CD4-positive, CD25-positive, alpha-beta regulatory T cell (primary cell): ENCODE measurements around the gene PCGF1. TPM values are rescaled to one million over a fixed set of nuclear protein-coding genes. Genes with fewer than 3 reads are reported as not detected.

ENCODE experiments used
- ATAC-seq, 2 donors: fragments of 150-1000 bp; cut with Tn5 transposase; one replicate each; pipeline ENCODE4 v1.10.0; 2021; ENCODE audit warnings: low read depth in 2 of 2, moderate number of reproducible peaks in 2 of 2, moderate library complexity in 1 of 2
- DNase-seq, 3 donors: peaks; one replicate each; pipeline versions ENCODE4 v3.0.0 to v3.0.0-alpha.2; 2012 to 2022; ENCODE audit warnings: mixed read lengths in 1 of 3
- H3K27ac ChIP-seq: one replicate; pipeline ENCODE4 v1.7.0; 2013; ENCODE audit warnings: mild to moderate bottlenecking, low read length; ENCODE audit not compliant: insufficient read depth, poor library complexity, severe bottlenecking
- H3K27me3 ChIP-seq: one replicate; pipeline ENCODE4 v1.7.0; 2013; ENCODE audit warnings: low read length; ENCODE audit not compliant: control insufficient read depth, insufficient read depth
- H3K36me3 ChIP-seq: one replicate; pipeline ENCODE4 v1.7.0; 2013; ENCODE audit warnings: mild to moderate bottlenecking, low read length, moderate library complexity; ENCODE audit not compliant: control insufficient read depth, insufficient read depth
- H3K4me1 ChIP-seq: 2 replicates; pipeline ENCODE4 v1.7.0; 2013; ENCODE audit warnings: mild to moderate bottlenecking, low read length; ENCODE audit not compliant: insufficient read depth, control insufficient read depth, poor library complexity, severe bottlenecking
- H3K4me3 ChIP-seq: one replicate; pipeline ENCODE4 v1.7.0; 2013; ENCODE audit warnings: low read depth, mild to moderate bottlenecking, low read length, moderate library complexity
- H3K9me3 ChIP-seq, 2 experiments: 1 replicate in 1 of 2; 2 replicates in 1 of 2; pipeline ENCODE4 v1.7.0; 2013; ENCODE audit warnings: low read length in 2 of 2, mild to moderate bottlenecking in 1 of 2, moderate library complexity in 1 of 2; ENCODE audit not compliant: control insufficient read depth in 2 of 2
- H3K27ac Mint-ChIP-seq, 3 donors: one replicate each; pipeline ENCODE4 v1.8.0; 2020 to 2022; ENCODE audit warnings: mild to moderate bottlenecking in 3 of 3, mixed read lengths in 3 of 3, moderate library complexity in 2 of 3
- H3K27me3 Mint-ChIP-seq: one replicate; pipeline ENCODE4 v1.8.0; 2022; ENCODE audit warnings: mild to moderate bottlenecking, mixed read lengths
- H3K36me3 Mint-ChIP-seq: one replicate; pipeline ENCODE4 v1.8.0; 2020; ENCODE audit warnings: mixed read lengths
- H3K4me1 Mint-ChIP-seq, 4 donors: one replicate each; pipeline ENCODE4 v1.8.0; 2020 to 2022; ENCODE audit warnings: mixed read lengths in 4 of 4, mild to moderate bottlenecking in 1 of 4
- H3K4me3 Mint-ChIP-seq, 4 donors: one replicate each; pipeline ENCODE4 v1.8.0; 2020 to 2022; ENCODE audit warnings: mild to moderate bottlenecking in 4 of 4, mixed read lengths in 4 of 4, moderate library complexity in 3 of 4
- H3K9me3 Mint-ChIP-seq, 7 donors: one replicate each; pipeline ENCODE4 v1.8.0; 2020 to 2022; ENCODE audit warnings: mixed read lengths in 7 of 7, mild to moderate bottlenecking in 3 of 7, moderate library complexity in 2 of 7
- polyA plus RNA-seq, 4 donors: library from polyadenylated mRNA; unstranded; fragments of 300-500 nt; fragmentation: Illumina TruSeq; gene quantifications; one replicate each; pipeline ENCODE4 v1.2.3, GENCODE V29; 2021
- total RNA-seq: library from RNA; stranded (reverse); gene quantifications from one replicate; pipeline ENCODE4 v1.2.3, GENCODE V29; 2022

PCGF1 gene
- total and polyA plus RNA-seq, 5 donors from 2014 or later = 13.8 to 23.9 (median 16.7) TPM

DNA sequence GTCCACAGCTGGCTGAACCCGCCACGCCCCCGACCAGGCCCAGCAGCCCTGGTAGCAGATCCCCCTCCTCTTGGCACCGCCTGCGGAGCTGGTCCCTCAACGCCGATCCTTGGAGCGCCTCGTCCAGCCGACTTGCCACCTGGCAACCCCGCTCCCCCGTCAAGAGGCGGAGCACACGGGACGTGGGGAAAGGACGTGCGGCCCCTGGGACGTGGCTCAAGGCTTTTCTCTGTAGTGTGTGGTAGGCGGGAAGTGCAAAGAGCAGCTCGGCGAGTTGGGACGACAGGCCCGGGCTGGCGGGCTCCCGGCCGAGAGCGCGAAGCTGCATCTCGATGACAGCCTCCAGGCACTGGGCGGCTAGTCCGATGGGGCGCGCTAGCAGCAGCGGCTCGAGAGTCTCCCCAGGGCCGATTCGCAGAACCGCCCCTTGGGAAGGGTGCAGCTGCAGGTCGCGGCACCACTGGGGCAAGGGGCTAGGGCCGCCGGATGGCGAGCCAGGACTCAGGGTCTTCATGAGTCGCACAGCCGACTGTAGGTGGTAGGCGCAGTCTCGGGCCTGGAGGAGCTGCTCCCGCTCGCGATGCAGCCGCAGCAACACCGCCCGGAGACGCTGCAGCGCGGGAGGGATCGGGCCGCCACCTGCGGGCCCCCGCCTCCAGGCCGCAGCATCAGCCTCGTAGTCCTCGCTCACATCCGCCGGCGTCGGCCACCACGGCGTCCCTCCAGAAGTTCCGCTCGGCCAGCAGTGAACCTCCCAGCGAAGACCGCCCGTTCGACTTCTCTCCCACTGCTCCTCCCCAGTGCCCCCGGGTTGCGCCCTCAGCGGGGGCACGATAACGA lies 25.3 kb downstream of the PCGF1 start:
- peaks cover 24% of the 10 kb centered on the region for H3K36me3 ChIP-seq
- H3K4me1 Mint-ChIP-seq = peaks cover 0 to 53% (median 27%) of the 10 kb centered on the region in 4 donors

DNA sequence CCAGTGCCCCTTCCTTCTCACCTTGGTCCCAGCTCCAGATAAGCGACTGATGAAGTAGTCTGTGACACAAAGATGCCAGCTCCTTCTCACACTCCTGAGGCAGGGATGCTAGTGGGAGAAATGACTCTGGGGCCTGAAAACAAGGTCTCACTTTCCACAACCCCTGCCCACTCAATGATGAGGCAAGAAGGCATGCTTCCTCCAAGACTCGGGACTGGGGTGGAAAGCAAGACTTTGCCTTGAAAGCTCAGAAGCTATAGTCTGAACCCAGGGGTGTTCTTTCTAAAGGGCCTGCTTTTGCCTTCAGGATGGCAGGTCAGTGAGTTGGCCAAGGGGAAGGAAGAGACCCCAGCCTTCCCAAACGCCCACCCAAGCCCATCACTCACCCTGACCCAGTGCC lies 26.1 kb downstream of the PCGF1 start:
- peaks cover 0 to 53% (median 25%) of the 10 kb centered on the region in 4 donors for H3K4me1 Mint-ChIP-seq
- Histone ChIP-seq H3K27ac (peak overlapping the region; percentile 91), H3K36me3 (peaks cover 21% of the 10 kb centered on the region), H3K27me3 (no peaks in the 10 kb centered on the region), H3K4me3 (peak overlapping the region; percentile 44), H3K4me1 (peaks cover 22% of the 10 kb centered on the region), H3K9me3 (no peaks in the 10 kb centered on the region)
- peaks cover 18% of the 10 kb centered on the region for H3K36me3 Mint-ChIP-seq
- no peaks in the 10 kb centered on the region for H3K9me3 Mint-ChIP-seq
- no peaks in the 10 kb centered on the region for H3K27me3 Mint-ChIP-seq
- no peak for ATAC-seq
- H3K27ac Mint-ChIP-seq = no peak overlapping the region
- peak overlapping the region; percentile 15 to 100 (median 98) for H3K4me3 Mint-ChIP-seq
- DNase-seq = no peak

More for the DNA sequence above, 25.3 kb downstream of the PCGF1 start:
- Mint-ChIP-seq H3K36me3 (peaks cover 23% of the 10 kb centered on the region), H3K4me3 (peak overlapping the region; percentile 98 to 100 (median 100)), H3K9me3 (no peaks in the 10 kb centered on the region), H3K27ac (peak overlapping the region; percentile 90 to 100 (median 99)), H3K27me3 (no peaks in the 10 kb centered on the region)
- peak; percentile 26 to 72 (median 43) for DNase-seq
- Histone ChIP-seq H3K27ac (peak overlapping the region; percentile 91), H3K4me3 (peak overlapping the region; percentile 94), H3K27me3 (no peaks in the 10 kb centered on the region), H3K4me1 (peaks cover 22% of the 10 kb centered on the region), H3K9me3 (no peaks in the 10 kb centered on the region)
- peak; percentile 27 to 35 for ATAC-seq

DNA sequence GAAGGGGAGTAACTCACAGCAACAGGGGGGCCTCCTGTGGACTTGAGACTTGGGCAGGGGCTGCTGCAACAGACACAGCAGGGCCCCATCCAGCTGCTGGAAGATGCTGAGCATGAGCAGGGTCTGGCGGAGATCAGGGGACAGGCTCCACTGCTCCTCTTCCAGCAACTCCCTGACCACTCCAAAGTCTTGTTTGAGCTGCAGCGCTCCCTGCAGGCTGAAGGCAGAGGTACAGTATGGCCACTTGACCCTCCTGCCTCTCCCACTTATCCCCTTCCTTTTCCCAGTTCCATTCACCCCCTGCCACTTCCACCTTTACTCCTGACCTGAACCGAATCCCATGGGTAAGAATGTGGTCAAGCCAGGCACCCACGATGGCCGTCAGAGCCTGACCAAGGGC lies 32.6 kb downstream of the PCGF1 start:
- Mint-ChIP-seq H3K4me1 (peaks cover 5 to 33% (median 20%) of the 10 kb centered on the region in 4 donors), H3K27ac (no peak overlapping the region), H3K4me3 (peak overlapping the region in 2 of 4 donors; percentile 35 to 64), H3K27me3 (peaks cover 5% of the 10 kb centered on the region), H3K36me3 (peaks cover 26% of the 10 kb centered on the region), H3K9me3 (peaks cover 0 to 2% (median 0%) of the 10 kb centered on the region in 7 donors)
- ATAC-seq (no peak), DNase-seq (no peak)
- Histone ChIP-seq H3K27ac (no peak overlapping the region), H3K4me3 (no peak overlapping the region), H3K4me1 (peaks cover 26% of the 10 kb centered on the region), H3K36me3 (peaks cover 22% of the 10 kb centered on the region), H3K9me3 (no peaks in the 10 kb centered on the region), H3K27me3 (no peaks in the 10 kb centered on the region)

DNA sequence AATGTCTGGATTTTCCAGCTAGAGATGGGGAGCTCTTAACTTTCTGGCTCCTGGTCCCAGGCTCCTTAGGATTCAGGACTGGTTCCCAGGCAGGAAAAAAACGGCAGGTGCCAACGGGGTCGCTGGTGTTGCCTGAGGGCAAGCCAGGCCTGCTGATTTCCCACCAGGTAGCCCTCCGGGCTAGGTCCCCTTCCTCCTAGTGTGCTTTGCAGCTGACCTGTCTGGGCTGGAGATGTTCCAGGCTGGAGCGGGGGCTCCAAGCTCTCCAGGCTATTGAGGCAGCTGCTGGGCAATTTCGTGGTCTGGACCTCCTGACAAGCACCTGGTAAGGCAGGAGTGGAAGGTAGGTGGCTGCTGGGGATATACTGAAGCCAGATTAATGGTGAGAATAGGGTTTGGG lies 33.0 kb downstream of the PCGF1 start:
- Mint-ChIP-seq H3K27ac (no peak overlapping the region), H3K9me3 (peaks cover 0 to 2% (median 0%) of the 10 kb centered on the region in 7 donors), H3K36me3 (peaks cover 24% of the 10 kb centered on the region), H3K4me1 (peaks cover 5 to 31% (median 18%) of the 10 kb centered on the region in 4 donors), H3K27me3 (peaks cover 5% of the 10 kb centered on the region), H3K4me3 (peak overlapping the region in 1 of 4 donors; percentile 66)
- Histone ChIP-seq H3K27me3 (no peaks in the 10 kb centered on the region), H3K36me3 (peaks cover 20% of the 10 kb centered on the region), H3K4me1 (peaks cover 26% of the 10 kb centered on the region), H3K4me3 (no peak overlapping the region), H3K27ac (no peak overlapping the region), H3K9me3 (no peaks in the 10 kb centered on the region)
- no peak for DNase-seq
- ATAC-seq = no peak

DNA sequence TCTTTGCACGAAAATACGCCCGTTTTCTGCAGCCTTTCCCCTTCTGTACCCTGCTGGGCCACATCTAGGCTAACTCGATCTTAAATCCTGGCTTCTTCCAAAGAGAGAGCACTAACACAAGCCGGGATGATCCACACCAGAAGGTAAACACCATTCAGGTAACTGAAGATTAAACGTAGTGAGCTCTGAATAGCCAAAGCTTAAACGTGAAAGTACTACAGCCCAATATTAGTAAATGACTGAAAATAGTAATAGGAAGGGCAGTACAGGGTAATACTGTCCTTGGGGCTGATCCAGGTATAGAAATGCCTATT lies 34.6 kb downstream of the PCGF1 start:
- peaks cover 5% of the 10 kb centered on the region for H3K27me3 Mint-ChIP-seq
- DNase-seq = no peak
- H3K4me1 Mint-ChIP-seq = peaks cover 5 to 28% (median 17%) of the 10 kb centered on the region in 4 donors
- Histone ChIP-seq H3K4me1 (peaks cover 26% of the 10 kb centered on the region), H3K27me3 (no peaks in the 10 kb centered on the region), H3K27ac (peak overlapping the region; percentile 92), H3K4me3 (peak overlapping the region; percentile 92), H3K36me3 (peaks cover 19% of the 10 kb centered on the region), H3K9me3 (no peaks in the 10 kb centered on the region)
- ATAC-seq = no peak
- peak overlapping the region; percentile 92 to 98 (median 94) for H3K4me3 Mint-ChIP-seq
- peaks cover 21% of the 10 kb centered on the region for H3K36me3 Mint-ChIP-seq
- H3K27ac Mint-ChIP-seq = peak overlapping the region; percentile 97 to 99 (median 99)
- peaks cover 0 to 2% (median 0%) of the 10 kb centered on the region in 7 donors for H3K9me3 Mint-ChIP-seq

DNA sequence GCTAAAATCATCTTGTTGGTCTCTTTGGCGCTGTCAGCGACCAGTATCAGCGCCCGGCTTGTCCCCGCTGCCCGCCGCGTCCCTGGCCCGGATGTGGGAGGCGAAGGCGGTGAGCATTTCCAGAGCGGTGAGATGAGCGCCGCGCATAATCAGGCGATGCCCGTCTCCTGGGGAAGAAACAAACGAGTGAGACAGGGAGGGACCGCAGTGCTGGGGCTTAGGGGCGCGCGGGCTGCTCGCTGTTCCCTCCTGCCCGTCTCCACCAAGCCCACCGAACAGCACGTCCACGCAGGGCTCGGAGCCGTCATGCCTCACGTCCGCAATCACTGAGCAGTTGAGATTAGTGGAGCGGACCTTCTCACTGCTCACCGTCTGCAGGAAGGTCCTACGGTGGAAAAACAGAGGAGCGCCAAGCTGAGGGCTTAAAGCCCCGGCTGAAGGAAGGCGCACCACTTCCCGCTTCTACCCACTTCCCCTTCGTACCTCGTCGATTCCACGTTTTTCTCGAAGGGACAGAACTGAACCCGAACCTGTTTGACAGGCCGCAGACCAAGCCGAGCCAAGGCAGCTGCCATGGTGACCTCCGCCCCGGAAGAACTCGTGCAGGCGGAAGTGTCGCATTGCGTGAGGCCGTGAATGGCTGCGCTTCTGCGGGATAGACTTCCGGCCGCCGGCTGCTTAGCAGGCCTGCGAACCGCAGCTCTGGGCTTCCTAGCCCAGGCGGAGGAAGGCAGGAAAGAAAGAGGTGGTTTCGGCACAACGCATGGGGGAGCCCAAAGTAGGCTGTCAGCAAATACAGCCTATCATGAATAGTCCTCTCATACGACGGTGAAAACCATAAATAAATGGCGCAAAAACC lies 35.2 kb downstream of the PCGF1 start, which contains the start of gene MRPL53:
Gene MRPL53, minus strand, starts transcription at position 595 of the 859 bp plus-strand sequence. Its CDS starts 20 bp downstream, at position 575.
- Mint-ChIP-seq H3K4me3 (peak within 1 kb of the TSS; percentile 92 to 98 (median 94)), H3K36me3 (peaks cover 17% of the 10 kb centered on the region), H3K9me3 (peaks cover 0 to 2% (median 0%) of the 10 kb centered on the region in 7 donors), H3K27ac (peak within 1 kb of the TSS; percentile 97 to 99 (median 99)), H3K27me3 (peaks cover 5% of the 10 kb centered on the region), H3K4me1 (peaks cover 5 to 28% (median 15%) of the 10 kb centered on the region in 4 donors)
- DNase-seq = peak; percentile 94 to 98 (median 95)
- Histone ChIP-seq H3K4me1 (peaks cover 26% of the 10 kb centered on the region), H3K4me3 (peak within 1 kb of the TSS; percentile 92), H3K27me3 (no peaks in the 10 kb centered on the region), H3K36me3 (peaks cover 15% of the 10 kb centered on the region), H3K27ac (peak within 1 kb of the TSS; percentile 92), H3K9me3 (no peaks in the 10 kb centered on the region)
- ATAC-seq = peak; percentile 94

DNA sequence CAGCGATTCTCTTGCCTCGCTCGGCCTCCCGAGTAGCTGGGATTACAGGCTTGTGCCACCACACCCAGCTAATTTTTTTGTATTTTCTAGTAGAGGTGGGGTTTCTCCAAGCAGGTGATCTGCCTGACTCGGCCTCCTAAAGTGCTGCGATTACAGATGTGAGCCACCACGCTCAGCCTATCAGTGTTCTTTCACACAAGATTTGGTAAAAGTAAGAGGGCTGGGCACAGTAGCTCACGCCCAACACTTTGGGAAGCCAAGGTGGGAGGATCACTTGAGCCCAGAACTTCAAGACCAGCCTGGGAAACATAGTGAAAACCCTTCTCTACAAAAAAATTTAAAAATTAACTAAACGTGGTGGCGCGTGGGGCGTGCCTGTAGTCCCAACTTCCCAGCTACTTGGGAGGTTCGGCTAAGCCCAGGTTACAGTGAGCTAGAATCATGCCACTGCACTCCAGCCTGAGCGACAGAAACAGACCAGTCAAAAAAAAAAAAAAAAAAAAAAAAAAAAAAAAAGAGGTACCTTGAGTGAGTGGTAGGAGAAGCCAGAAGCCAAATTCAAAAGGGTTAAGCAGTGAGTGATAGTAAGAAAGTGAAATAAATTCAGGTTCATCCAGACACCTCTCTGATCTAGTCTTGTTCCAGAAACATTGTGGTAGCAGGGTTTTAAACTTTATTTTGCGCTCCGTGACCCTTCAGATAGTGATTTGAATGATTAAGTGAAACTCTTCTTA lies 36.0 kb downstream of the PCGF1 start:
- peaks cover 5% of the 10 kb centered on the region for H3K27me3 Mint-ChIP-seq
- ATAC-seq = no peak
- no peaks in the 10 kb centered on the region for H3K27me3 ChIP-seq

More for the DNA sequence above, 36.0 kb downstream of the PCGF1 start:
- H3K9me3 Mint-ChIP-seq = peaks cover 0 to 2% (median 0%) of the 10 kb centered on the region in 7 donors
- Histone ChIP-seq H3K36me3 (peaks cover 15% of the 10 kb centered on the region), H3K27ac (peak overlapping the region; percentile 92), H3K4me1 (peaks cover 26% of the 10 kb centered on the region), H3K9me3 (no peaks in the 10 kb centered on the region), H3K4me3 (peak overlapping the region; percentile 92)
- H3K36me3 Mint-ChIP-seq = peaks cover 16% of the 10 kb centered on the region
- peaks cover 5 to 28% (median 15%) of the 10 kb centered on the region in 4 donors for H3K4me1 Mint-ChIP-seq
- H3K4me3 Mint-ChIP-seq = peak overlapping the region; percentile 92 to 98 (median 94)
- no peak for DNase-seq
- H3K27ac Mint-ChIP-seq = peak overlapping the region; percentile 97 to 99 (median 99)
